Hepatocyte (in vitro differentiated cells): ENCODE data around the gene TGIF2.

Experiments used
- CTCF ChIP-seq: fragments of 200-600 bp; sonication (generic); IDR thresholded peaks from 2 replicates; pipeline ENCODE4 v1.5.1; 2016; ENCODE audit warnings: antibody characterized with exemption, mild to moderate bottlenecking; ENCODE audit not compliant: poor library complexity
- EZH2phosphoT487 ChIP-seq: fragments of 200-600 bp; sonication (generic); IDR thresholded peaks from one replicate; pipeline ENCODE4 v1.6.1; 2018; ENCODE audit warnings: antibody characterized with exemption, mild to moderate bottlenecking, low read depth, moderate library complexity; ENCODE audit not compliant: unreplicated experiment, severe bottlenecking

DNA sequence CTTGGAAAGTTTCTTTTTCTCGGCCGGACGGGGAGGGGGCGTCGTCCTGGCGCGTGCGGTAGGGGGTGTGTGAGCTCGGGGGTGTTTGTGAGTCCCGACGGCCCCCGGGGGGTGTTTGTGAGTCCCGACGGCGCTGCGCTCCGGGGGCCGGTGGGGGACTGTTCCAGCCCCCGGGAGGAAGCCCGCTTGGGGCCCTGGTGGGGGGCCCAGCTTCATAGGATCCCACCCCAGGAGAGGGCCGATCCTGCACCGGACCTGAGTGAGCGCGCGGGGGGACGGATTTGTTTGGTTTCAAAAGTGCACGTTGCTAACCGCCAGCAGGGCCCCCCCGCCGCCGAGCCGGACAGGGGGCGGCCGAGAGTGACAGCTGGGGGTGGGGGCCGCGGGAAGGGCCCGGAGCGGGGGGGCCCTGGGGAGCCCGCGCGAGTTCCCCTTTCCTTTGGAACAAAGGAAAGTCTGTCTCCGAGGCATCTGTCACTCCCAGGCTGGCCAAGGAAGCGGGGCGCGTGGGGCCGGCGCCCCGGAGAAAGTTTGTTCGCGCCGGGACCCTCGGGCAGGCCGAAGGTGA, 485 bp downstream of the TGIF2 start:
- no peak for TF ChIP-seq CTCF
- no peak for TF ChIP-seq EZH2phosphoT487
